Ishikawa (cell line): Measurements from ENCODE around the gene CLEC5A.

Source experiments
- CEBPB ChIP-seq: IDR thresholded peaks from 2 replicates; pipeline ENCODE4 v1.6.1; 2012
- CREB1 ChIP-seq: IDR thresholded peaks from 2 replicates; pipeline ENCODE4 v1.6.1; 2012; ENCODE audit warnings: low read depth
- EGR1 ChIP-seq: IDR thresholded peaks from 2 replicates; pipeline ENCODE4 v1.6.1; 2012
- EP300 ChIP-seq: IDR thresholded peaks from 2 replicates; pipeline ENCODE4 v1.6.1; 2012; ENCODE audit warnings: borderline replicate concordance
- FOXM1 ChIP-seq: IDR thresholded peaks from 2 replicates; pipeline ENCODE4 v1.6.1; 2012; ENCODE audit warnings: low read depth, borderline replicate concordance
- MAX ChIP-seq: IDR thresholded peaks from 2 replicates; pipeline ENCODE4 v1.6.1; 2012
- NFIC ChIP-seq: IDR thresholded peaks from 2 replicates; pipeline ENCODE4 v1.6.1; 2012
- RAD21 ChIP-seq: IDR thresholded peaks from 2 replicates; pipeline ENCODE4 v1.6.1; 2012; ENCODE audit warnings: low read depth
- REST ChIP-seq: IDR thresholded peaks from 2 replicates; pipeline ENCODE4 v1.6.1; 2012; ENCODE audit warnings: low read depth, mild to moderate bottlenecking
- TAF1 ChIP-seq: IDR thresholded peaks from 2 replicates; pipeline ENCODE4 v1.6.1; 2012; ENCODE audit warnings: low read depth, mild to moderate bottlenecking
- TCF12 ChIP-seq: IDR thresholded peaks from 2 replicates; pipeline ENCODE4 v1.6.1; 2012; ENCODE audit warnings: low read depth
- TEAD4 ChIP-seq: IDR thresholded peaks from 2 replicates; pipeline ENCODE4 v1.6.1; 2012
- USF1 ChIP-seq: IDR thresholded peaks from 2 replicates; pipeline ENCODE4 v1.6.1; 2012
- YY1 ChIP-seq: IDR thresholded peaks from 2 replicates; pipeline ENCODE4 v1.6.1; 2012; ENCODE audit warnings: low read depth
- ZBTB7A ChIP-seq: IDR thresholded peaks from 2 replicates; pipeline ENCODE4 v1.6.1; 2012; ENCODE audit warnings: low read depth

The CLEC5A gene

DNA sequence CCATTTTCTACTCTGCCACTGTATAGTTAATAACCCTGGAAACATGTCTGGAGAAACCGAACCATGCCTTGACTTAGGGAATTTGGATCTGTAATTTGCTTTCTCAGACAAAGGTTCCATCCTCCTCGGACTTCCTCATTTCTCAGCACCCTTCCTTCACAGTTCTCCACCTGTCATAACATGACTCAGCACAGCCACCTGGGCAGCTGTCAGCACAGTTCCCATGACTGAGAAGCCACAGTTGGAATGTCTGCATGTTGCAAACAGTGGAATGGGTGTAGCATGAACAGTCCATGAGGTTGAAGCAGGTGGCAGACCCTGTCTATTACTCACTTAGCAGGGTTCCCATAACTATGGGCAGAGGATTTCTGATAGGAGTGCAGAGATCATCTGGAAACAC is 31.2 kb downstream of the CLEC5A start:
- TF ChIP-seq MAX (no peak), REST (no peak), ZBTB7A (no peak), TAF1 (no peak), NFIC (no peak), TCF12 (no peak), EGR1 (no peak), CEBPB (no peak), TEAD4 (no peak), RAD21 (no peak), USF1 (no peak), YY1 (no peak), EP300 (no peak), FOXM1 (no peak)

GRCh38 chr7:141911391-141911790 is 35.4 kb downstream of the CLEC5A start:
- TF ChIP-seq MAX: no peak
- TF ChIP-seq REST: no peak
- no peak for TF ChIP-seq TAF1
- TF ChIP-seq YY1: no peak
- no peak for TF ChIP-seq ZBTB7A

- TF ChIP-seq TAF1 (no peak), RAD21 (no peak), NFIC (no peak), YY1 (no peak), EGR1 (no peak), CREB1 (no peak), REST (no peak), TCF12 (no peak), TEAD4 (no peak), MAX (no peak), ZBTB7A (no peak)
Measured at GRCh38 chr7:141906285-141906684, 40.5 kb downstream of the CLEC5A start.

GRCh38 chr7:141891336-141891735 is 55.4 kb downstream of the CLEC5A start:
- TF ChIP-seq RAD21: no peak

- no peak for TF ChIP-seq MAX
- TF ChIP-seq NFIC: no peak
- TF ChIP-seq USF1: no peak
- TF ChIP-seq EP300: no peak
- no peak for TF ChIP-seq REST
- TF ChIP-seq CREB1: no peak
- TF ChIP-seq YY1: no peak
- TF ChIP-seq TAF1: no peak
- no peak for TF ChIP-seq ZBTB7A
- TF ChIP-seq TCF12: no peak
- no peak for TF ChIP-seq FOXM1
- no peak for TF ChIP-seq EGR1
- no peak for TF ChIP-seq CEBPB
- TF ChIP-seq RAD21: no peak
- TF ChIP-seq TEAD4: no peak
Measured at GRCh38 chr7:141889321-141889720, 57.5 kb downstream of the CLEC5A start.
